ENCODE measurements around the gene PWP2. TPM values are rescaled to one million over a fixed set of nuclear protein-coding genes. Genes with fewer than 3 reads are reported as not detected.

Gene PWP2
- total and polyA plus RNA-seq, 12 donors = 1.0 to 14.8 (median 5.4) TPM; not detected in 1

GRCh38 chr21:44083631-44084291 is 23.4 kb upstream of the PWP2 start:
- WGBS, 2 donors = 56 to 75% methylated on average over 16 of the region's 16 CpGs
- peaks cover 29 to 64% (median 62%) of the 10 kb centered on the region in 9 donors for H3K4me1 ChIP-seq
- intact Hi-C loops (cut with DNase I) = no loop called here

DNA sequence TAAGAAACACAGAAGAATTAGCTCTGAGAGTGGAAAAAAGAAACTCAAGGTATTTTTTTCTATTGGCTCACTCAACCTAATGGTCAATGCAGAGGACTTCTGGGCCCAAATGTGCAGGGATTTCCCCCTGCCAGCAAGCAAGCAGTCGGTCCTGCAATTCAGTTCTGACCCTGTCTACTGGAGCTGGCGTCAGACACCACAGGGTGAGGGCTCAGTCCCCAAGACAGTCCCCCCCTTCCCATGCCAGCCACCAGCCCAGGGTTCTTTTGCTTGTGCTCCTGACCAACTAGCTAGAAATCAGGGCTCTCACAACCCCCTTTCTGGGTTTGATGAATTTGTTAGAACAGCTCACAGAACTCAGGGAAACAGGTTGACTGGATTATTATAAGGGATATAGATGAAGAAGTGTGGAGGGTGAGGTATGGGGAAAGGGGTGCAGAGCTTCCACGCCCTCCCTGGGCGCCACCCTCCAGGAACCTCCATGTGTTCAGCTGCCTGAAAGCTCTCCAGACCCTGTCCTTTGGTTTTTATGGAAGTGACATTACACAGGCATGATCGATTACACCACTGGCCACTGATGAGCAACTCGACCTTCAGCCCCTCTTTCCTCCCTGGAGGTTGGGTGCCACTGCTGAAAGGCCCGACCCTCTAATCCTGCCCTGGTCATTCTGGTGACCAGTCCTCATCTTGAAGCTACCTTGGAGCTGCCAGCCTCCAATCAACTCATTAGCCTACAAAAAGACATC is 22.5 kb upstream of the PWP2 start:
- peaks cover 29 to 70% (median 62%) of the 10 kb centered on the region in 9 donors for H3K4me1 ChIP-seq
- WGBS, 2 donors = 79 to 81% methylated on average over 7 of the region's 7 CpGs
- DNase-seq (no peak), ATAC-seq (peak in 1 of 8 donors; percentile 22)
- H3K36me3 ChIP-seq = peaks cover 0 to 100% (median 31%) of the 10 kb centered on the region in 9 donors
- intact Hi-C loops (cut with DNase I) = no loop called here
- H3K27ac ChIP-seq = peak overlapping the region; percentile 26 to 89 (median 80)
- TF ChIP-seq CTCF (IDR thresholded peaks at IDR 0.05) = no peak
- H3K9me3 ChIP-seq = no peaks in the 10 kb centered on the region
- no peaks in the 10 kb centered on the region for H3K27me3 ChIP-seq
- peak overlapping the region in 1 of 10 donors; percentile 33 for H3K4me3 ChIP-seq

More at GRCh38 chr21:44083631-44084291, 23.4 kb upstream of the PWP2 start:
- H3K27me3 ChIP-seq = no peaks in the 10 kb centered on the region
- TF ChIP-seq CTCF (IDR thresholded peaks at IDR 0.05) = no peak
- no peaks in the 10 kb centered on the region for H3K9me3 ChIP-seq
- peaks cover 0 to 100% (median 33%) of the 10 kb centered on the region in 9 donors for H3K36me3 ChIP-seq
- no peak for DNase-seq
- ATAC-seq = peak in 4 of 8 donors; percentile 3 to 38 (median 28)
- H3K4me3 ChIP-seq = peak overlapping the region in 2 of 10 donors; percentile 0 to 33
- peak overlapping the region; percentile 26 to 89 (median 80) for H3K27ac ChIP-seq

- Histone ChIP-seq H3K27me3 (no peaks in the 10 kb centered on the region), H3K27ac (peak overlapping the region; percentile 71 to 89 (median 82)), H3K4me1 (peaks cover 29 to 79% (median 62%) of the 10 kb centered on the region in 9 donors), H3K4me3 (peak overlapping the region in 1 of 10 donors; percentile 33), H3K9me3 (no peaks in the 10 kb centered on the region), H3K36me3 (peaks cover 0 to 100% (median 39%) of the 10 kb centered on the region in 9 donors)
- WGBS, 2 donors = 49 to 63% methylated on average over 15 of the region's 15 CpGs
- peak; percentile 27 to 89 (median 60) for ATAC-seq
- no peak for TF ChIP-seq CTCF (IDR thresholded peaks at IDR 0.05)
- no peak for DNase-seq
- intact Hi-C loops (cut with DNase I) = no loop called here
Measured at GRCh38 chr21:44085491-44086321, 21.5 kb upstream of the PWP2 start.
